ENCODE measurements around the gene ADAMTS15. TPM values are rescaled to one million over a fixed set of nuclear protein-coding genes. Genes with fewer than 3 reads are reported as not detected.

The ADAMTS15 gene
- total and polyA plus RNA-seq, 2 of the 4 experiments (the other 2 are of a cell fraction), result 3.0 to 5.0 TPM

GRCh38 chr11:130477586-130478203, 29.2 kb downstream of the ADAMTS15 start:
- POLR2A ChIA-PET (ENCODE audit: unreplicated experiment), result no interaction called here
- peak overlapping the region; percentile 85 for H2AFZ ChIP-seq (replicated peaks; ENCODE audit: low read length, poor library complexity)
- CTCF ChIA-PET, result interaction anchor here (1.5 kb wide), 2 partner anchors 22 to 27 kb away, joined by 4 to 5 read pairs; no protein-coding TSS in a partner anchor
- no TSS peak for BruUV-seq (replicated peaks)
- H2BK20ac ChIP-seq (ENCODE audit: low read depth, low read length), result peak overlapping the region; percentile 97
- peak overlapping the region; percentile 44; the same call in 1 of the 2 replicates for H3K23ac ChIP-seq (ENCODE audit: low read depth, low read length)
- no peak for ATAC-seq (ENCODE audit: low read depth)
- peak overlapping the region; percentile 97 for H3K4ac ChIP-seq (ENCODE audit: low read depth, low read length)
- H3K9me3 ChIP-seq (ENCODE audit: control insufficient read depth, insufficient read depth, low read length), result no peaks in the 10 kb centered on the region
- peaks cover 41% of the 10 kb centered on the region for H3K36me3 ChIP-seq (ENCODE audit: control insufficient read depth, insufficient read depth, low read length)
- peak overlapping the region; percentile 83; the same call in 2 of the 3 replicates for H2BK15ac ChIP-seq (ENCODE audit: low read depth, low read length)
- peak overlapping the region; percentile 93 for H2BK5ac ChIP-seq (ENCODE audit: low read depth, low read length, poor library complexity, severe bottlenecking)
- H3K18ac ChIP-seq (ENCODE audit: low read depth, low read length), result peak overlapping the region; percentile 98
- H3K27me3 ChIP-seq (ENCODE audit: control insufficient read depth, insufficient read depth, low read length), result no peaks in the 10 kb centered on the region
- TF ChIP-seq CHD1 (IDR thresholded peaks at IDR 0.05; ENCODE audit: low read depth, low read length) (no peak), FOS (IDR thresholded peaks at IDR 0.05; ENCODE audit: low read depth, low read length) (no peak), BHLHE40 (IDR thresholded peaks at IDR 0.05; ENCODE audit: low read depth, low read length) (no peak), RFX5 (IDR thresholded peaks at IDR 0.05; ENCODE audit: low read depth, low read length) (no peak), ELK1 (IDR thresholded peaks at IDR 0.05; ENCODE audit: borderline replicate concordance, low read depth, low read length) (no peak), CEBPB (IDR thresholded peaks at IDR 0.05; ENCODE audit: low read depth, low read length) (no peak), MAFK (IDR thresholded peaks at IDR 0.05; ENCODE audit: low read depth, low read length) (no peak), USF2 (IDR thresholded peaks at IDR 0.05; ENCODE audit: low read depth, low read length) (no peak), NFE2L2 (IDR thresholded peaks at IDR 0.05; ENCODE audit: low read depth, low read length) (no peak), CTCF (conservative IDR thresholded peaks at IDR 0.05; ENCODE audit: low read depth, low read length) (no peak), POLR2A (IDR thresholded peaks at IDR 0.05; ENCODE audit: low read depth, low read length) (no peak)
- no peak overlapping the region for H3K4me2 ChIP-seq (ENCODE audit: low read depth, low read length)
- H3K56ac ChIP-seq (ENCODE audit: extremely low read depth, insufficient read depth, low read length), result peak overlapping the region; percentile 51; the same call in 1 of the 2 replicates
- H2AK5ac ChIP-seq (ENCODE audit: low read depth, low read length), result peak overlapping the region; percentile 94
- H3K4me1 ChIP-seq (ENCODE audit: control insufficient read depth, insufficient read depth, low read length), result peaks cover 43% of the 10 kb centered on the region
- no peaks in the 10 kb centered on the region for H4K20me1 ChIP-seq (ENCODE audit: insufficient read depth, low read length)
- DNase-seq, result peak; percentile 18
- H4K5ac ChIP-seq (ENCODE audit: low read depth, low read length), result peak overlapping the region; percentile 93
- peak overlapping the region; percentile 25; the same call in 1 of the 2 replicates for H3K9ac ChIP-seq (ENCODE audit: low read depth, low read length)
- peak overlapping the region; percentile 83 for H2AK9ac ChIP-seq (replicated peaks; ENCODE audit: low read depth, low read length, poor library complexity)
- dilution Hi-C loops (cut with HindIII; ENCODE audit: low sequenced_read_pairs, unreplicated experiment) (no loop called here), intact Hi-C loops (cut with micrococcal nuclease) (loop anchor here (1.0 to 5.0 kb wide), 5 partner anchors 45 to 350 kb away; no protein-coding TSS in a partner anchor), in situ Hi-C loops (cut with MboI; ENCODE audit: low sequenced_read_pairs) (no loop called here)
- H3K14ac ChIP-seq (replicated peaks; ENCODE audit: low read depth, low read length), result peak overlapping the region; percentile 90
- H3K9me1 ChIP-seq (ENCODE audit: insufficient read depth, low read length), result peaks cover 33% of the 10 kb centered on the region
- H2BK120ac ChIP-seq (ENCODE audit: low read depth, low read length), result peak overlapping the region; percentile 98
- H3K79me1 ChIP-seq (ENCODE audit: low read depth in 1 of 2, low read length in 2 of 2), result peaks cover 0 to 3% of the 10 kb centered on the region in 2 experiments; a peak in 1 of 4 replicates
- no peak overlapping the region for H3K4me3 ChIP-seq (ENCODE audit: insufficient read depth, low read depth, low read length)
- WGBS, 2 experiments (ENCODE audit: extremely low coverage in 2 of 2, insufficient read length in 1 of 2), result 62% methylated on average over 5 of the region's 6 CpGs; no CpG with 5 or more reads in 1 of the 2 experiments
- H3K27ac ChIP-seq (ENCODE audit: insufficient read depth, low read length), result peak overlapping the region; percentile 97
- peak overlapping the region; percentile 98 for H4K91ac ChIP-seq (ENCODE audit: insufficient read depth, low read depth, low read length)
- H4K8ac ChIP-seq (ENCODE audit: low read depth in 2 of 2, low read length in 2 of 2), result peak overlapping the region; percentile 78 to 92

Data from IMR-90 (cell line).